PC-3 (cell line): ENCODE data around the gene LYPD5. TPM values are rescaled to one million over a fixed set of nuclear protein-coding genes. Genes with fewer than 3 reads are reported as not detected.
"Not testable (repeated sequence)": the region's sequence is repeated elsewhere in the genome, so short reads cannot be mapped to it uniquely, and the experiment has no call there.

ENCODE experiments used
- ATAC-seq: fragments of 200-7000 bp; cut with Tn5 transposase; 2 replicates; pipeline ENCODE4 v1.9.1; 2020; ENCODE audit warnings: mild to moderate bottlenecking, moderate library complexity
- BruUV-seq: library from RNA; stranded (reverse); fragments of 400-500 nt; replicated peaks from 2 replicates; lab custom pipeline; 2021; lab: Mats Ljungman, UMichigan
- CTCF ChIA-PET: fragments of 300-600 bp; sonication (Branson Sonifier 250); formaldehyde crosslinking; loops from one replicate; lab custom pipeline; 2022; ENCODE audit warnings: antibody characterized with exemption; lab: Charles Lee
- POLR2A ChIA-PET: fragments of 300-600 bp; sonication (Branson Sonifier 250); formaldehyde crosslinking; loops from one replicate; lab custom pipeline; 2022; ENCODE audit warnings: antibody characterized with exemption; ENCODE audit not compliant: unreplicated experiment; lab: Charles Lee
- DNase-seq: peaks from one replicate; pipeline ENCODE4 v3.0.0-alpha.2; 2015
- H2AFZ ChIP-seq: fragments of 300-600 bp; sonication (generic); 2 replicates; pipeline ENCODE4 v1.6.0; 2016; ENCODE audit warnings: antibody characterized with exemption, low read length
- H3F3A ChIP-seq: fragments of 300-600 bp; sonication (generic); one replicate; pipeline ENCODE4 v1.6.0; 2017; ENCODE audit warnings: antibody characterized with exemption, low read length, control low read depth, mild to moderate bottlenecking; ENCODE audit not compliant: unreplicated experiment
- H3K27ac ChIP-seq: fragments of 300-600 bp; sonication (generic); 2 replicates; pipeline ENCODE4 v1.5.1; 2016; ENCODE audit warnings: mild to moderate bottlenecking, low read length
- H3K27me3 ChIP-seq: fragments of 300-600 bp; sonication (generic); 2 replicates; pipeline ENCODE4 v1.6.1; 2016; ENCODE audit warnings: low read length, mixed read lengths
- H3K36me3 ChIP-seq: fragments of 300-600 bp; sonication (generic); 2 replicates; pipeline ENCODE4 v1.6.1; 2016; ENCODE audit warnings: low read depth, mixed run types, low read length, mixed read lengths
- H3K4me1 ChIP-seq: fragments of 300-600 bp; sonication (generic); 2 replicates; pipeline ENCODE4 v1.5.1; 2016; ENCODE audit warnings: low read length; ENCODE audit not compliant: insufficient read depth
- H3K4me2 ChIP-seq: fragments of 300-600 bp; sonication (generic); 2 replicates; pipeline ENCODE4 v1.6.0; 2016; ENCODE audit warnings: low read length
- H3K4me3 ChIP-seq: fragments of 300-600 bp; sonication (generic); 2 replicates; pipeline ENCODE4 v1.5.1; 2016; ENCODE audit warnings: mild to moderate bottlenecking, low read length, mixed read lengths
- H3K79me2 ChIP-seq: fragments of 300-600 bp; sonication (generic); 2 replicates; pipeline ENCODE4 v1.6.1; 2017; ENCODE audit warnings: low read length, mixed read lengths
- H3K9ac ChIP-seq: fragments of 300-600 bp; sonication (generic); 2 replicates; pipeline ENCODE4 v1.6.0; 2016; ENCODE audit warnings: mild to moderate bottlenecking, low read length
- H3K9me2 ChIP-seq: fragments of 300-600 bp; sonication (generic); replicated peaks from 2 replicates; pipeline ENCODE4 v1.6.1; 2016; ENCODE audit warnings: mixed run types, low read length, mixed read lengths
- H3K9me3 ChIP-seq: fragments of 300-600 bp; sonication (generic); 2 replicates; pipeline ENCODE4 v1.6.1; 2016; ENCODE audit warnings: low read length, mixed read lengths
- H4K20me1 ChIP-seq: fragments of 300-600 bp; sonication (generic); 2 replicates; pipeline ENCODE4 v1.6.1; 2016; ENCODE audit warnings: low read length, mixed read lengths
- CTCF ChIP-seq: fragments of 300-600 bp; sonication (generic); conservative IDR thresholded peaks from 2 replicates; pipeline ENCODE4 v1.5.1; 2017; ENCODE audit warnings: antibody characterized with exemption, low read depth, mild to moderate bottlenecking, low read length
- EZH2 ChIP-seq: fragments of 300-600 bp; sonication (generic); IDR thresholded peaks from one replicate; pipeline ENCODE4 v1.6.1; 2017; ENCODE audit warnings: antibody characterized with exemption, mild to moderate bottlenecking, low read length; ENCODE audit not compliant: unreplicated experiment
- EZH2phosphoT487 ChIP-seq: fragments of 300-600 bp; sonication (generic); IDR thresholded peaks from 2 replicates; pipeline ENCODE4 v1.6.1; 2018; ENCODE audit warnings: mild to moderate bottlenecking, antibody characterized with exemption, low read length, borderline replicate concordance
- intact Hi-C: fragments of 100-400 bp; cut with micrococcal nuclease; formaldehyde crosslinking; loops from 2 replicates; pipeline ENCODE4 v1.9.0; 2023
- total RNA-seq: library from RNA; depleted of rRNA; stranded (reverse); fragments of >200 nt; gene quantifications from 2 replicates; pipeline ENCODE4 v1.2.3, GENCODE V29; 2014

LYPD5 gene
- total RNA-seq, 1 experiment from 2014 or later = 6.8 TPM

GRCh38 chr19:43766755-43767043 is 35.5 kb downstream of the LYPD5 start:
- ATAC-seq (no peak), DNase-seq (no peak)
- CTCF ChIA-PET = no interaction called here
- no peak; the same call in 1 of the 2 replicates for TF ChIP-seq CTCF
- TF ChIP-seq EZH2 = no peak
- TF ChIP-seq EZH2phosphoT487 = no peak
- Histone ChIP-seq H3K27me3 (no peaks in the 10 kb centered on the region), H3K79me2 (no peaks in the 10 kb centered on the region), H3K4me3 (no peak overlapping the region), H3K36me3 (peaks cover 19% of the 10 kb centered on the region), H3K4me2 (no peak overlapping the region), H3K27ac (peak overlapping the region; percentile 92; the same call in 1 of the 2 replicates), H3K4me1 (peaks cover 48% of the 10 kb centered on the region), H2AFZ (no peak overlapping the region), H3K9me2 (no peaks in the 10 kb centered on the region), H3F3A (peaks cover 3% of the 10 kb centered on the region), H4K20me1 (no peaks in the 10 kb centered on the region), H3K9ac (no peak overlapping the region), H3K9me3 (no peaks in the 10 kb centered on the region)
- intact Hi-C loops = no loop called here
- TSS peak; percentile 17 for BruUV-seq
- POLR2A ChIA-PET = no interaction called here

GRCh38 chr19:43765109-43765876 is 37.0 kb downstream of the LYPD5 start:
- ChIA-PET POLR2A (interaction anchor here (0.6 to 1.5 kb wide), 3 partner anchors 16 to 97 kb away, joined by 3 to 4 read pairs (median 4); partner anchors contain the start of gene KCNN4), CTCF (interaction anchor here (1.2 to 1.4 kb wide), 3 partner anchors 16 to 44 kb away, joined by 4 to 10 read pairs (median 5); no protein-coding TSS in a partner anchor)
- H3K79me2 ChIP-seq = no peaks in the 10 kb centered on the region
- H3F3A ChIP-seq = peaks cover 3% of the 10 kb centered on the region
- peak overlapping the region; percentile 57 for H3K9ac ChIP-seq
- no peaks in the 10 kb centered on the region for H4K20me1 ChIP-seq
- DNase-seq = peak; percentile 96
- H3K36me3 ChIP-seq = peaks cover 15% of the 10 kb centered on the region
- no peak overlapping the region for H3K4me3 ChIP-seq
- ATAC-seq = peak; percentile 64
- H3K4me1 ChIP-seq = peaks cover 48% of the 10 kb centered on the region
- H3K9me2 ChIP-seq = no peaks in the 10 kb centered on the region
- intact Hi-C loops = loop anchor here (1.0 to 2.0 kb wide), 2 partner anchors 12 to 20 kb away; no protein-coding TSS in a partner anchor
- BruUV-seq = TSS peak; percentile 47
- peak overlapping the region; percentile 62 for H3K4me2 ChIP-seq
- H2AFZ ChIP-seq = no peak overlapping the region
- TF ChIP-seq EZH2 (no peak), EZH2phosphoT487 (no peak), CTCF (no peak)
- no peaks in the 10 kb centered on the region for H3K9me3 ChIP-seq
- no peaks in the 10 kb centered on the region for H3K27me3 ChIP-seq
- H3K27ac ChIP-seq = peak overlapping the region; percentile 92

- not testable (repeated sequence) for H3K4me3 ChIP-seq, H3K9me3 ChIP-seq, H3K27me3 ChIP-seq, H2AFZ ChIP-seq, H4K20me1 ChIP-seq, H3K9me2 ChIP-seq, DNase-seq, H3K79me2 ChIP-seq, H3F3A ChIP-seq
- Histone ChIP-seq H3K9ac (peak overlapping the region; percentile 49), H3K36me3 (peaks cover 15% of the 10 kb centered on the region), H3K27ac (peak overlapping the region; percentile 92), H3K4me2 (peak overlapping the region; percentile 62), H3K4me1 (peaks cover 50% of the 10 kb centered on the region)
- peak; percentile 2; the same call in 1 of the 2 replicates for ATAC-seq
- ChIA-PET POLR2A (interaction anchor here (0.6 to 1.5 kb wide), 3 partner anchors 16 to 96 kb away, joined by 3 to 4 read pairs (median 4); partner anchors contain the start of gene KCNN4), CTCF (interaction anchor here (1.2 to 1.4 kb wide), 3 partner anchors 17 to 45 kb away, joined by 4 to 10 read pairs (median 5); no protein-coding TSS in a partner anchor)
- intact Hi-C loops = loop anchor here (1.0 to 2.0 kb wide), 2 partner anchors 11 to 20 kb away; no protein-coding TSS in a partner anchor
- TSS peak; percentile 43 for BruUV-seq
Measured at GRCh38 chr19:43764684-43765083, 37.6 kb downstream of the LYPD5 start.
